ENCODE measurements around the gene SEL1L3.

Gene SEL1L3

GRCh38 chr4:25817059-25817681 is 45.6 kb downstream of the SEL1L3 start:
- DNase-seq (ENCODE audit: low read depth in 1 of 2, low spot score in 1 of 2) = no peak

GRCh38 chr4:25816591-25817058 is 46.2 kb downstream of the SEL1L3 start:
- Histone ChIP-seq H3K27ac (replicated peaks) (no peak overlapping the region), H3K27me3 (ENCODE audit: insufficient read depth, poor library complexity, severe bottlenecking) (no peaks in the 10 kb centered on the region), H3K4me3 (replicated peaks; ENCODE audit: insufficient read depth, low read length) (no peak overlapping the region)
- no peak for DNase-seq (ENCODE audit: low read depth in 1 of 2, low spot score in 1 of 2)
- TF ChIP-seq POLR2AphosphoS5 (IDR thresholded peaks at IDR 0.05; ENCODE audit: low read depth) (no peak), CTCF (IDR thresholded peaks at IDR 0.05; ENCODE audit: insufficient read depth, low read length) (no peak), SPI1 (IDR thresholded peaks at IDR 0.05; ENCODE audit: borderline replicate concordance, low read depth) (no peak), GABPA (IDR thresholded peaks at IDR 0.05; ENCODE audit: low read depth) (no peak), REST (IDR thresholded peaks at IDR 0.05; ENCODE audit: insufficient replicate concordance, low read depth) (no peak)

More at GRCh38 chr4:25817059-25817681, 45.6 kb downstream of the SEL1L3 start:
- H3K27ac ChIP-seq (replicated peaks) = no peak overlapping the region
- H3K4me3 ChIP-seq (replicated peaks; ENCODE audit: insufficient read depth, low read length) = no peak overlapping the region
- no peaks in the 10 kb centered on the region for H3K27me3 ChIP-seq (ENCODE audit: insufficient read depth, poor library complexity, severe bottlenecking)
- TF ChIP-seq POLR2AphosphoS5 (IDR thresholded peaks at IDR 0.05; ENCODE audit: low read depth) (no peak), CTCF (IDR thresholded peaks at IDR 0.05; ENCODE audit: insufficient read depth, low read length) (no peak), GABPA (IDR thresholded peaks at IDR 0.05; ENCODE audit: low read depth) (no peak), SPI1 (IDR thresholded peaks at IDR 0.05; ENCODE audit: borderline replicate concordance, low read depth) (no peak), REST (IDR thresholded peaks at IDR 0.05; ENCODE audit: insufficient replicate concordance, low read depth) (no peak)

- no peak for DNase-seq (ENCODE audit: low read depth in 1 of 2, low spot score in 1 of 2)
- Histone ChIP-seq H3K4me3 (replicated peaks; ENCODE audit: insufficient read depth, low read length) (no peak overlapping the region), H3K27ac (replicated peaks) (no peak overlapping the region), H3K27me3 (ENCODE audit: insufficient read depth, poor library complexity, severe bottlenecking) (no peaks in the 10 kb centered on the region)
- no peak for TF ChIP-seq GABPA (IDR thresholded peaks at IDR 0.05; ENCODE audit: low read depth)
- TF ChIP-seq REST (IDR thresholded peaks at IDR 0.05; ENCODE audit: insufficient replicate concordance, low read depth) = no peak
- no peak for TF ChIP-seq CTCF (IDR thresholded peaks at IDR 0.05; ENCODE audit: insufficient read depth, low read length)
- no peak for TF ChIP-seq SPI1 (IDR thresholded peaks at IDR 0.05; ENCODE audit: borderline replicate concordance, low read depth)
- TF ChIP-seq POLR2AphosphoS5 (IDR thresholded peaks at IDR 0.05; ENCODE audit: low read depth) = no peak
Observed at GRCh38 chr4:25815586-25815985, 47.2 kb downstream of the SEL1L3 start.
